ENCODE data around the gene CARNS1. TPM values are rescaled to one million over a fixed set of nuclear protein-coding genes. Genes with fewer than 3 reads are reported as not detected.
A peak's percentile ranks its signal among the peaks of the same experiment; 100 is the strongest.

Gene CARNS1
- total and polyA plus RNA-seq, 10 of the 15 experiments (the other 5 are each of a cell fraction or from before 2014, with no cell fraction given): 0.02 to 0.14 (median 0.10) TPM; not detected in 3

DNA sequence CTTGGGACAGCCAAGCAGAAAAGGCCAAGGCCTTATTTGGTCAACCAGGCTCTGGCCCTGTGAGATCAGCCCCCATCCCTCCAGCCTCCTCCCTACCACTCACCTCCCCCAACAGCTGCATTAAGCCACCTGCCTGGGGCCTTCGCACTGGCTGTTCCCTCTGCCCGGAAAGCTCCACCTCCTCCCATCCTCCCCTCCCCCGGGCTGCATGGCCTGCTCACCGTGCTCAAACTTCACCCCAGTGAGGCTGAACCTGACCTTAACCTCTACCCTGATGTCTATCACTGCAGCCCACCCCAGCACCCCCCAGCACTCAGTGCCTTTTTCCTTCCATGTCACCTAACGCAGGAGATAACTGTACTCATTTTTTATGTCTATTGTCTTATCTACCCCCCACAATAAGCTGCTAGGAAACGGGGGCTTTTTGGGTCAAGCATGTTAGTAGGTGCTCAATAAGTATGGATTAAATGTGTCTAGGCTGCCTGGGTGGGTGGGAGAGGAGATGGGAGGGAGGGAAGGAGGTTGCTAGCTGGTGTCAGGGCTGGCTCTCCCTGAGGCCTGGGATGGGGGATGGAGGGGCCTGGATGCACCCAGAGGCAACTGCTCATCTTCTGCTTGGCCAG is 21.1 kb downstream of the CARNS1 start (continued):
- TF ChIP-seq, protein P1, sequence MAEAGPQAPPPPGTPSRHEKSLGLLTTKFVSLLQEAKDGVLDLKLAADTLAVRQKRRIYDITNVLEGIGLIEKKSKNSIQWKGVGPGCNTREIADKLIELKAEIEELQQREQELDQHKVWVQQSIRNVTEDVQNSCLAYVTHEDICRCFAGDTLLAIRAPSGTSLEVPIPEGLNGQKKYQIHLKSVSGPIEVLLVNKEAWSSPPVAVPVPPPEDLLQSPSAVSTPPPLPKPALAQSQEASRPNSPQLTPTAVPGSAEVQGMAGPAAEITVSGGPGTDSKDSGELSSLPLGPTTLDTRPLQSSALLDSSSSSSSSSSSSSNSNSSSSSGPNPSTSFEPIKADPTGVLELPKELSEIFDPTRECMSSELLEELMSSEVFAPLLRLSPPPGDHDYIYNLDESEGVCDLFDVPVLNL (IDR thresholded peaks at IDR 0.05; ENCODE audit: low read depth, low read length): no peak
- TF ChIP-seq, protein P2, sequence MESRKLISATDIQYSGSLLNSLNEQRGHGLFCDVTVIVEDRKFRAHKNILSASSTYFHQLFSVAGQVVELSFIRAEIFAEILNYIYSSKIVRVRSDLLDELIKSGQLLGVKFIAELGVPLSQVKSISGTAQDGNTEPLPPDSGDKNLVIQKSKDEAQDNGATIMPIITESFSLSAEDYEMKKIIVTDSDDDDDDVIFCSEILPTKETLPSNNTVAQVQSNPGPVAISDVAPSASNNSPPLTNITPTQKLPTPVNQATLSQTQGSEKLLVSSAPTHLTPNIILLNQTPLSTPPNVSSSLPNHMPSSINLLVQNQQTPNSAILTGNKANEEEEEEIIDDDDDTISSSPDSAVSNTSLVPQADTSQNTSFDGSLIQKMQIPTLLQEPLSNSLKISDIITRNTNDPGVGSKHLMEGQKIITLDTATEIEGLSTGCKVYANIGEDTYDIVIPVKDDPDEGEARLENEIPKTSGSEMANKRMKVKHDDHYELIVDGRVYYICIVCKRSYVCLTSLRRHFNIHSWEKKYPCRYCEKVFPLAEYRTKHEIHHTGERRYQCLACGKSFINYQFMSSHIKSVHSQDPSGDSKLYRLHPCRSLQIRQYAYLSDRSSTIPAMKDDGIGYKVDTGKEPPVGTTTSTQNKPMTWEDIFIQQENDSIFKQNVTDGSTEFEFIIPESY (IDR thresholded peaks at IDR 0.05): no peak
- TF ChIP-seq SIX5 (IDR thresholded peaks at IDR 0.05; ENCODE audit: low read depth, low read length, severe bottlenecking): no peak
- TF ChIP-seq NR2F1 (conservative IDR thresholded peaks at IDR 0.05): peak; percentile 85
- no peak for TF ChIP-seq FOXM1 (IDR thresholded peaks at IDR 0.05; ENCODE audit: low read depth, low read length)
- TF ChIP-seq TAF1 (IDR thresholded peaks at IDR 0.05; ENCODE audit: borderline replicate concordance, low read depth, low read length): peak; percentile 54; the same call in 1 of the 2 replicates
- TF ChIP-seq ZNF207 (IDR thresholded peaks at IDR 0.05; ENCODE audit: borderline replicate concordance): no peak
